GM19324 (cell line): ENCODE data around the gene FILIP1L.
A peak's percentile ranks its signal among the peaks of the same experiment; 100 is the strongest.

Source experiments
- ATAC-seq: cut with Tn5 transposase; IDR thresholded peaks from one replicate; pipeline ENCODE4 v1.9.1; 2021; ENCODE audit warnings: mild to moderate bottlenecking, moderate library complexity; ENCODE audit not compliant: unreplicated experiment, low FRiP score

Gene FILIP1L

GRCh38 chr3:99877031-99877579 lies 237.2 kb downstream of the FILIP1L start:
- no peak for ATAC-seq

- ATAC-seq, result peak; percentile 96
Observed at GRCh38 chr3:99875929-99876841, 238.1 kb downstream of the FILIP1L start.

- no peak for ATAC-seq
Observed at GRCh38 chr3:99875581-99875928, 238.7 kb downstream of the FILIP1L start.

DNA sequence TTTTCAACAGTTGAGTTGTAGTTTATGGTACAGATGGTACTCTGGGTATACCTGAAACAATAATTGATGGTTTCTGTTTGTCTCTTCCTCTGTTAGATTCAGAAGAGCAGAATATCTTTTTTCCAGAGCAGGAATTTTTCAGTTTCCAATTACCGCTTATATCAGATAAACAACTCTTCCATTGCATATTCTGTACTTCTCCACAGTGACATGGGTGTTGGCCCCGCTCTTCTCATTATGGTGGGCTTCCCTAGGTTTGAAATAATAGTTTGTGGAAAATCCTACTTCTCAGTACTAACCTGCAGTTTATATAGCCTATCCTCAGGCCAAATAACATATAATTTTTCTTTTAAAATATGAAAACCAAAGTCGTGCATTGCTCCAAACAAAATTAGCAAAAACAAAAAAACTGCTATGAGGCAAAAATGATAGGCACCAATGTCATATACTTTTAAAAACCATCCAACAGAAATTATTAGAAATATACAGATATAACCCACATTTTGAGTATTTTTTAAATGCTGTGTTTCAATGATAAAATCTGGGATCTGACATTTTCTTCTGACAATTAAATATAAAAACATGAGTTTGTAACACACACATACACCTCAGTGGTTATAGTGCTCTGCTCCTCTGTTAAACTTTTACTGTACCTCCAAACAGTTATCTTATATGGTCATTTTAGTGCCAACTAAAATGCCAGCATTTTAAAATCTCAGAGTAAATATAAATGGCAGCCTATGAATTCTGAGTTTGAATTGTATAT lies 239.9 kb downstream of the FILIP1L start:
- ATAC-seq, result no peak

GRCh38 chr3:99873269-99874102 lies 240.8 kb downstream of the FILIP1L start:
- no peak for ATAC-seq

DNA sequence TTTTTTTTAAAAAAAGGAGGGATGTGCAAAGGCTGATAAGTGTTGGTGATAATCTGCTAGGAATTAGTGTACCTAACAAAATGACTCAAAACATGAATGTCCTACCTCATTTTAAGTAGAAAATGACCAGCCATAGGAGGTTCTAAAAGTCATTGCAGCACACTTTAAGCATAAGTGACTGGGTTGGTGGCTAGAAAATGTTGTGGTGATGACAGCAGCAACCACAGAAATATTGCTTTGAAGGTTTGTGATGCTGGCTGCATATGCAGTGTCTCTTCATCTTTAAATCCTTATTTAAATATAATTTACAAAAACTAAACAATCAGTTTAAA lies 241.4 kb downstream of the FILIP1L start:
- no peak for ATAC-seq

DNA sequence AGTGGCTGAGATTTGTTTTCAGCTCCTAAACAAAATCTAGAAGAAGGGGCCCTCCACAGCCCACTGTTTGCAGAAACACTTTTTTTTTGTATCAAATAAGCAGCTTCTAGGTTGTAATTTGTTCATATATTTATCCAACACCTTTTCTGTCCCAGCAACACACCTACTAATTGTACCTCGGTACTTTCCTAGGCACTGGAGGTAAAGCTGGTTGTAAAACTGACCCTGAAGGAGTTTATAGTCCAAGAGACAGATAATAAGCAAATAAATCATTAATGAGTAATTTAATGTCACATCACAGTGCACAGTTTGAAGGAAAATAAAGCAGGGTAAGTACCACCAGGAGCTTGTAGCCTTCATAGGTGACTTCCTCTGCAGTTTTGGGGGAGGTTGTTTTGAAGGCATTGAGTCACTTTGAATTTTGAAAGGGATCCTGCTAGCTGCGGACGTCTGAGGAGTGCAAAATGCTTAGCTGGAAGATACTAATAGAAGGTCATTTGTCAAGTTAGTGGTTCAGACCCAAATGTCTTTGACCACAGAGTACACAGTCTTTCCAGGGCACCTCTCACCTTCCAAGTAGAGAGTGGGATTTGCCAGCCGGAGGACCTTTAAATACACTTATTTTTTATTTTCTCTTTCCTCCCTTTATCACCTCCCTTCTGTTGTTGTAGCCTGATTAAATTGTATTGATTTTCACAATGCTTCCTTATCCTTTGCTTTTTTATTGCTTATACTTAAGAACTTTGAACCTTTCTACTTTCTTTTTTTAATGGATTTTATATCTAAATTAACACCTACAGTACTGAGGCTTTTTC lies 242.9 kb downstream of the FILIP1L start:
- no peak for ATAC-seq

DNA sequence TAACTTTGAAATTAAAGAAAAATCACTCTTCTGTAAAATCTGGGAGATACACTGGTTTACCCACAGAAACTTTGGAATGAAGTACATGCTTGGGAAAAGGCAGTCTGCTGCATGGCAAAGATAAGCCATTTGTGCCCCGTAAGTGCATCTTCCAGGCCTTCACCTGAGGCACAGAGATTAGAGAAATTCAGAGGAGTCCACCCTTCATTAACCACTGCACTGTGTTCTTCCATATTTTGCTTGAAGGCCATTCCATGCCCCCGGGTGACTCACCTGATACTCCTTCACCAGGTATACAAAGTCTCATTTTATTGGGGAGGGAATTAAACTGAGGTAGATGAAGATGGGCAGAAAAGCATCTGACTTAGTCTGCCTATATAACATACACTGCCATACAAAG lies 243.6 kb downstream of the FILIP1L start:
- no peak for ATAC-seq

- no peak for ATAC-seq
Observed at GRCh38 chr3:99869621-99870020, 244.7 kb downstream of the FILIP1L start.

DNA sequence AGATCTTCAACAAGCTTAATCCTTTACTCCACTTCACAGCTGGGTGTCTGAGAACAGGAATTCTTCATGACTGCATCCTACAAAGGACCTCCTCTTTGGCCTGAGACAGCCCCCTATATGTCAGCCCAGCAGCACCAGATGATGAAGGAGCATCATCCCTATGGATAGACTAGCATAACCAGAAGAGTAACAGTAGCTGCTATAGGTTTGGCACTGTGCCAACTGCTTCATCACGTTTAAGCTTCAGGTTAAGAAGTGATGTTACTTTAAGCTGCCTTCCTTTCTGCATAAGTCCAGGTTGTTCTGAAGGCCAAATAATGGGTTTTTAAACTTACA lies 246.0 kb downstream of the FILIP1L start:
- ATAC-seq, result no peak

DNA sequence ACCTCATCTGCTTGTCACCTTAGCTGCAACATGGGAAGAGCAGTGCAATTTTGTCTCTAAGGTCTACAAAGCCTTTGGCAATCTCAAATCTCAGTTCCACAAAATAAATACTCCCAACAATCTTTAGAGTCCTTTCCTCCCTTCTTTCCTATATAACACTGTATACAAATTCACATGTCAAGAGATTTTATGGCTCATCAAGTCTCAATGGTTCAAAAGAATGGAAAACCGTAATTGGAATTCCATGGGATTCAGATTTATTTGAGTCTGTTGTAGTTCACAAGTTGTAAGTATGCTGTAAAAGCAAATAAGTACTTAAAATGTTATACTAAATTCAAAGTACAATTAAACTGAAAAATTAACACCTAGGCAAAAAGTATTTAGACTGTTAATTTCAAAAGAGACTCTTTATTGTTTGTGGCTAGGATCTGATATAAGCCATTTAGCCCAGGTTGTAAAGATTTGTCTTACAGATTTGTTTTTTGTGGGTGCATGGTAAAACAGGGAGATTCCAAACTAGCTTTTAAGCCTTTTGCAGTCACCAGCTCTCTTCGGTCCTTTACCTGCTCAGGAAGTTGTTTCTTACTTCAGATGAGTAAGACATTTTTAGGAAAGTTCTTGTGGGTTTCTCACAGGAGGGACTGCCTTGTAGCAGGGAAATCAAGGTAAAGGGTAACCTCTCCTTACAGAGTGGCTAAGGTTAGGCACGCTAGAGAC lies 246.5 kb downstream of the FILIP1L start:
- ATAC-seq, result no peak

DNA sequence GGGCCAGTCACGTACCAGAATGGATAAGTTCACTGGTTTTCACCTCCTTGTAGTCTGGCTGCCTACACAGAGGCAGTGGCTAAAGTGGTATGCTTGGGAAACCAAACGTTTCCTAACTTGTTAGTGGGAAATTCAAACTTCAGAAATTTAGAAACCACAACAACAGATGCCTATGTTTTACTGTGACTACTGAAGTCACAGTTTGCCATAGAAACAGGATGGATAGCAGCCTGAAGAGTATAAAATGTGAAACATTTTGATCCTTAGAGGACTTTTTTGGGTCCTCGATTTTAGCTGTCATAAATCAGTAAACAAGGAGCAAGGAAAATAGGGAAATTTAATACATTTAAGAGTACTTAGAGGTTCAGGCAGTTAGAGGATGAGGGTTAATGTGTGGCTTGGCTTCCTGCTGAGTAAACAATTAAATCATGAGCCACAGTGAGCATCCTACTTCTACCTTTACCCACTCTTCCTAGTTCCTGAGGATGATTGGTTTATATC lies 248.0 kb downstream of the FILIP1L start:
- ATAC-seq, result no peak

DNA sequence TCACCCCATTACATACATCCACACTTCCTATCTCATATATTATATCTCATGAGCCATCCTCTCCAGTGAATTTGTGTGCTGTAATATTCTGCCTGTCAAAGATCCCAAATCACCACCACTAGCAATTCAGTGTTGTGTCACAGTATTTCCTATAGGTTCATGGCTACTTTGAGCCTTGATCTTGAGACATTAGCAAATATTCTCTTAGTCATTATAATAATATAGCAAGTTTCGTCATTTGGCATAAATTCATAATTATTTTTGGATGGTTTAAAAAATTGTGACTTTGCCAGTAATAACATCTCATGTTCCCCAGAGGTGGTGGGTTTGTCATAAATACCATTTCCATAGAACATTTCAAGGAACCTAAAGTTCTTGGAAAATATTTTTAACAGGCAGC lies 249.0 kb downstream of the FILIP1L start:
- ATAC-seq, result no peak

GRCh38 chr3:99864289-99864688 lies 250.0 kb downstream of the FILIP1L start:
- ATAC-seq, result no peak

DNA sequence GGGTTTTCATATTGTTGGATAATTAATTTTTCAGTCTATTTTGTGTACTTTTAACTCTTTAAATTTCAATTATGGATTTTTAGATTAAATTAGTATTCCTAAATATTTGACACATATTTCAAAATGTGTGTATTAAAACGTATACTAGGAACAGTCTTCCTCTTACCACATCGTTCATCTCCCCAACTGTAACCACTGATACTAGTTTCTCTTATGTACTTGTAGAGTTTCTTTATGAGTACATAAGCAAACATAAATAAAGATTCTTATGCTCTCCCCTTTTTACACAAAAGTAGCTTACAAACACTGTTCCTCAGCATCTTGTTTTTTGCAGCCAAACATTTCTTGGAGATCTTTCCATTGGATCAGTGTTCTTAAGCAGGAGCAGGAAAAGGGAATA lies 250.7 kb downstream of the FILIP1L start:
- ATAC-seq, result no peak

- no peak for ATAC-seq
Observed at GRCh38 chr3:99863002-99863401, 251.3 kb downstream of the FILIP1L start.

- ATAC-seq, result no peak
Observed at GRCh38 chr3:99862208-99862607, 252.1 kb downstream of the FILIP1L start.

DNA sequence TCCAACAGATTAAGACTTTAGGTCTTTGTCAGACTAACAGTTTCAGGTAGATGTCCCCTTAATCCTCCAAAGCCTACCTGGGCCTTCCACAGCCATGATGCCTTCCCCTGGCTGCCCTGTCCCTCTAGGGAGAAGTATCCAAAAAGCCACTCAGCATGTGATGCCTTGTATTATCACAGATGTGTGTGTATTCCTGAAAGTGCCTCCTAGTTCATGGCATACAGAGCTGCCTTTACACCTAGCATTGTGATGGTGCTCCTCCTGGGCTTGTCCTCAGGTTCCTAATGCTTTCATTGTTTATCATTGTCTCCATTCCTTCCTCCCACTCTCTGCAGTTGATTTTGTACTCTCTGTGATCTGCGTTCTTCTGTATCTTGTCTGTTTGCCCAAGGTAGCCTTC lies 253.1 kb downstream of the FILIP1L start:
- no peak for ATAC-seq

DNA sequence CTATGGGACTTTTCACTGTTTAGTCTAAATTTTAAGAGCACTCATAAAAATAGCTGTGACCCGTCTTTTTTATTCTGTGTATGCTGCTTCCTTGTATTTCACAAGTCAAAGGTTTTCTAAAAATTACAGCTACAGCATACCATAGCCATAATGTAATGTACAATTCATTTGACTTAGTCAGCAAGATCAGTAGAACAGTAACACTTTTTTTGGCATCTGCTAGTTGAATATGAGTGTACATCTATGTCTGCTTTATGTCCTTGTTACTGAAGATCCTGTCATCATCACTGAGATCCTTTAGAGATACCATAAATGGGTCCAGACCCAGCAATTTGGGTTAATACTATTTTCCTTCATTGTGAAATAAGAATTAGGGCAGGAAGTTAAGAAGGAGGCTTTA lies 254.5 kb downstream of the FILIP1L start:
- ATAC-seq, result no peak
